ENCODE data around the gene TTLL10. TPM values are rescaled to one million over a fixed set of nuclear protein-coding genes. Genes with fewer than 3 reads are reported as not detected.
A peak's percentile ranks its signal among the peaks of the same experiment; 100 is the strongest.

Gene TTLL10
- polyA plus RNA-seq, 2 of the 4 experiments (the other 2 are of a cell fraction) = not detected

DNA sequence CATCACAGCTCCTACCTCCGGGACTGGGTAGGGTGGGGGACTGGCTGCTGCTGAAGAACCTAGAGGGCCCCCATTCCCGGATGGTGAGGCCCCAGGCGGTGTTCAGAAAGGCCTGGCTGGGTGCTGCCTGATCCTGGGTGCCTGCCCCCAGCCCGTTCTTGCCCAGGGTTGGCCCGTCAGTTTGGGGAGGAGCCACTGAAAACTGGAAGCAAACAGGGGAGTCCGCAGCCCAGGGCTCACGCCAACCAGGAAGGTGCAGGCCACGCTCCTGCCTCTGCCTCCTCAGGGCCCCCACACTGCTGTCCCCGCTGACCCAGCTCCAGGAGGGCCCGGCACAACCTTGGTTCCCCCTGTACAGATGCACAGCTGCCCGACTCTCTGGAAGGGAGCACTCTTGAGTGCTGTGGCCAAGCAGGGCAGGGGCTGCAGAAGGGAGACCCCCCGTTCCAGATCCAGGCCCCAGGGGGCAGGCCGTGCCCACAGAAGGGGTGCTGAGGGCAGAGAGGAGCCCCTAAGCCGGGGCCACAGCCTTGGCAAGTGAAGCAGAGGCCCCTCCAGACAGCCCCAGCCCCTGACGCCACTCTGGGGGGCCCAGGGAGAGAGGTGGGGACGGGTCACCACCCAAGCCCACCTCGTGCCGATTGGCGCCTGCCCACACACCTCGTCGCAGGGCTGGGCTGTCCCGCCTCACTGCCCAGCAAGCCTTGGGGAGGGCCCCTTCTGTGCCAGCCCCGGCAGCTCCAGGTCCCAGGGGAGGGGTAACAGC lies 67.3 kb downstream of the TTLL10 start:
- Histone ChIP-seq H3K4me2 (no peak overlapping the region), H3K4me1 (peaks cover 37% of the 10 kb centered on the region), H3K9me3 (no peaks in the 10 kb centered on the region), H3K27ac (no peak overlapping the region), H3K4me3 (no peak overlapping the region)
- POLR2A ChIA-PET = no interaction called here
- 59% methylated on average over 9 of the region's 23 CpGs for WGBS (ENCODE audit: missing lambda C conversion rate)
- TF ChIP-seq ZNF302 (CRISPR knock-in tag; IDR thresholded peaks at IDR 0.05) (no peak), FOXS1 (CRISPR knock-in tag; IDR thresholded peaks at IDR 0.05) (no peak), RNF2 (IDR thresholded peaks at IDR 0.05; ENCODE audit: borderline replicate concordance, low read depth) (no peak), JUN (IDR thresholded peaks at IDR 0.05) (no peak), CBX8 (IDR thresholded peaks at IDR 0.05) (no peak), POLR2A (IDR thresholded peaks at IDR 0.05; ENCODE audit: low read length) (no peak), RAD21 (conservative IDR thresholded peaks at IDR 0.05 in 1 of 2, IDR thresholded peaks at IDR 0.05 in 1 of 2) (no peak), BHLHE40 (IDR thresholded peaks at IDR 0.05; ENCODE audit: low read depth, low read length) (no peak), HOXA7 (CRISPR knock-in tag; IDR thresholded peaks at IDR 0.05) (no peak), SMC3 (IDR thresholded peaks at IDR 0.05) (no peak), CHD4 (IDR thresholded peaks at IDR 0.05; ENCODE audit: borderline replicate concordance) (no peak), KDM1A (IDR thresholded peaks at IDR 0.05; ENCODE audit: low read depth) (no peak), E2F6 (IDR thresholded peaks at IDR 0.05; ENCODE audit: borderline replicate concordance, low read depth) (no peak), CHD2 (IDR thresholded peaks at IDR 0.05; ENCODE audit: low read length, partially characterized antibody) (no peak), REST (IDR thresholded peaks at IDR 0.05) (no peak), RCOR1 (IDR thresholded peaks at IDR 0.05; ENCODE audit: low read depth, low read length) (no peak), JUNB (IDR thresholded peaks at IDR 0.05) (no peak), TP53 (CRISPR knock-in tag; IDR thresholded peaks at IDR 0.05) (no peak)
- TF ChIP-seq, protein P1, sequence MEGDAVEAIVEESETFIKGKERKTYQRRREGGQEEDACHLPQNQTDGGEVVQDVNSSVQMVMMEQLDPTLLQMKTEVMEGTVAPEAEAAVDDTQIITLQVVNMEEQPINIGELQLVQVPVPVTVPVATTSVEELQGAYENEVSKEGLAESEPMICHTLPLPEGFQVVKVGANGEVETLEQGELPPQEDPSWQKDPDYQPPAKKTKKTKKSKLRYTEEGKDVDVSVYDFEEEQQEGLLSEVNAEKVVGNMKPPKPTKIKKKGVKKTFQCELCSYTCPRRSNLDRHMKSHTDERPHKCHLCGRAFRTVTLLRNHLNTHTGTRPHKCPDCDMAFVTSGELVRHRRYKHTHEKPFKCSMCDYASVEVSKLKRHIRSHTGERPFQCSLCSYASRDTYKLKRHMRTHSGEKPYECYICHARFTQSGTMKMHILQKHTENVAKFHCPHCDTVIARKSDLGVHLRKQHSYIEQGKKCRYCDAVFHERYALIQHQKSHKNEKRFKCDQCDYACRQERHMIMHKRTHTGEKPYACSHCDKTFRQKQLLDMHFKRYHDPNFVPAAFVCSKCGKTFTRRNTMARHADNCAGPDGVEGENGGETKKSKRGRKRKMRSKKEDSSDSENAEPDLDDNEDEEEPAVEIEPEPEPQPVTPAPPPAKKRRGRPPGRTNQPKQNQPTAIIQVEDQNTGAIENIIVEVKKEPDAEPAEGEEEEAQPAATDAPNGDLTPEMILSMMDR (IDR thresholded peaks at IDR 0.05) = no peak
- DNase-seq (ENCODE audit: low read depth in 1 of 2, low spot score in 1 of 2) (no peak), FAIRE-seq (no peak), ATAC-seq (peak in 1 of 2 experiments; percentile 11; a peak in 3 of 6 replicates)
- CTCF ChIA-PET = interaction anchor here (9.4 kb wide), 1 partner anchor 119 kb away, joined by 46 read pairs; no protein-coding TSS in a partner anchor

DNA sequence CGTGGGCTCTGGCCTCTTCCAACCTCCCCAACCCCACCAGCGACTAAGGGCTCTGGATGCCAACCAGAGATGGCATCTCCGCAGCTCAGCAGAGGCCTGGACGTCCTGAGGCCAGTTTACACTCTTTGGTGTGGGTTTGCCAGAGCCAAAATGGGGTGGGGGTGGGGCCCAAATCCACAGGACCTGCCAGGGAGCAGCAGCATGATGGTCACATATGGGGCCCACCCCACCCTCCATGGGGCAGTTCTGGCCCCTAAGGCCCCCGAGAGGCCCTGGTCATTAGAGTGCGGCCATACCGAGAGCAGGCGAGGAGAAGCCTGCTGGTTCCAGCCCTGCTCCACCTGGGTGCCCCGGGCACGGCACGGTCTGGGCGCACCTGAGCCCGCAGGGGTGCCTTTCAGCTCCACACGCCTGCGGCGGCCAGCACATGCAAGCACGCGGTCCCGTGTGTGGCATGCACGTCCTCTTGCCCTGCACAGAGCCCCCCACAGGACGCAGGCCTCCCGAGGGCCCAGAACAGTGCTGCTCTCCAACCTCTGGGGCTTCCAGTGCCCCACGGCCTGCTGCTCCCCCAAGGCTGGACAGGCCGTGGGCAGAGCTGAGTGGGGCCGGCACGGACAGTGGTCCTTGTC lies 68.0 kb downstream of the TTLL10 start:
- ChIA-PET CTCF (interaction anchor here (2.2 to 9.4 kb wide), 2 partner anchors 50 to 120 kb away, joined by 7 to 46 read pairs; no protein-coding TSS in a partner anchor), POLR2A (no interaction called here)
- FAIRE-seq (no peak), ATAC-seq (no peak), DNase-seq (ENCODE audit: low read depth in 1 of 2, low spot score in 1 of 2) (no peak)
- WGBS (ENCODE audit: missing lambda C conversion rate) = 80% methylated on average over 1 of the region's 26 CpGs
- no peak overlapping the region for H3K4me2 ChIP-seq
- peaks cover 37% of the 10 kb centered on the region for H3K4me1 ChIP-seq
- H3K9me3 ChIP-seq = no peaks in the 10 kb centered on the region
- TF ChIP-seq E2F6 (IDR thresholded peaks at IDR 0.05; ENCODE audit: borderline replicate concordance, low read depth) = no peak
- TF ChIP-seq HDAC2 (IDR thresholded peaks at IDR 0.05) = no peak
- TF ChIP-seq, protein P1 (IDR thresholded peaks at IDR 0.05) = no peak
- no peak for TF ChIP-seq HMGXB4 (CRISPR knock-in tag; IDR thresholded peaks at IDR 0.05; ENCODE audit: borderline replicate concordance)
- H3K27ac ChIP-seq = no peak overlapping the region
- H3K4me3 ChIP-seq = no peak overlapping the region
